Stimulated activated CD8-positive, alpha-beta memory T cell treated with anti-CD3 and anti-CD28 coated beads, Interleukin-12 subunit alpha, Interleukin-12 subunit beta, amount 100 ng/mL, for 1 hour (primary cell): ENCODE results near the gene LNP1.
A peak's percentile ranks its signal among the peaks of the same experiment; 100 is the strongest.
"Not testable (repeated sequence)": the region's sequence is repeated elsewhere in the genome, so short reads cannot be mapped to it uniquely, and the experiment has no call there.

Source experiments
- DNase-seq: peaks from one replicate; pipeline ENCODE4 v3.0.0-alpha.2; 2020; ENCODE audit warnings: low read depth

LNP1 gene, protein sequence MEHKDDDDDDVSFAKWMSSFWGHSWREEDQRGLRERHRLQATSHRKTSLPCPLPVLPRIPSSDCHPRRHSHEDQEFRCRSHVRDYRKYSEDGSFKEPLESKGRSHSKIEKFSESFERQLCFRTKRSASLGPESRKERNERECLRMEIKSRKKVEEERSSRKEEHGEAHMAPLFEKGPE

DNA sequence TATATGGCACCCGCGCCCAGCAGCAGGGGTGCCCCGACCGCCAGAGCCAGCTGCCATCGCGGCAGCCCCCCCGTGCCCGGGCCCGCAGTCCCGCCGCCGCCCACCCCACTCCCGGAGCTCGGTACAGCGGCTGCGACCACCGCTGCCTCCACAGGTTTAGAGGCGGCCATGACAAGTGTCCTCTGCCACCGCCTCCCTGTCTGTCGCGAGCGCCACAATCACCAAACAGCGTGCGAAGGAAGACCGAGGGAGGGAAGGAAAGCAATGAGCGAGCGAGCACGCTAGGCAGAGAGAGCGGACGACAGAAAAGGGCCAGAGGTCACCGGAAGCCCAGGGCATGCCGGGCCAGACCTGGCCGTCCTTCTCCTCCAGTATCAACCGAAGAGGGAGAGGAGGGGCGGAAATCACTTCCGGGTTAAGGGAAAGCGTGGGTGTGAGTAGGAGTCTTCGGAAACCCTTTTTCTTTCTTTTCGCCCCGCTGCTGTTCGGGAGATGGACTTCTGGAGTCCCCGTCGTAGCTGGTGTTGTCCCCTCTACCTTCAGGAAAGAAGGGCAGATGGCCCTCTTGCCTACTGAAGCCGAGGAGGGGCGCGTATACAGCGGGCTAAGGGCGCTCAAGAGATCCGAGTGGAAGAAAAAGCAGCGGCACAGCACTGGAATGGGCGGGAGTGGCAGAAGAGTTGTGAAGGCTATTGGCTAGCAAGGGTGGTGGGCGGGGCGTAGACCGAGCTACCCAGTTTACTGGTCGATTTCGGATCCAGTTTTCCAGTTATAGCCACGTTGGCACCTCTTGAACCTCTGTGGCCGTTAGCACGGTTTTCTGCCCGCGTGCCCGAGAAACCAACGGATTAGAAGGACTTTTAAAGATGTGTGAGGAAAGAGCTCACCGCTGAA is at the start of gene LNP1, which contains the start of gene TOMM70:
TSS of gene LNP1 (plus strand) at position 760 of the 894 bp plus-strand sequence. CDS start 28,191 bp downstream, outside the sequence.
TSS of gene TOMM70 (minus strand) at position 310 of the 894 bp plus-strand sequence. CDS start at position 170, 140 bp downstream.
- peak; percentile 90 for DNase-seq

DNA sequence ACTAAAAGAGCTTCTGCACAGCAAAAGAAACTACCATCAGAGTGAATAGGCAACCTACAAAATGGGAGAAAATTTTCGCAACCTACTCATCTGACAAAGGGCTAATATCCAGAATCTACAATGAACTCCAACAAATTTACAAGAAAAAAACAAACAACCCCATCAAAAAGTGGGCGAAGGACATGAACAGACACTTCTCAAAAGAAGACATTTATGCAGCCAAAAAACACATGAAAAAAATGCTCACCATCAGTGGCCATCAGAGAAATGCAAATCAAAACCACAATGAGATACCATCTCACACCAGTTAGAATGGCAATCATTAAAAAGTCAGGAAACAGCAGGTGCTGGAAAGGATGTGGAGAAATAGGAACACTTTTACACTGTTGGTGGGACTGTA is 49.6 kb upstream of the LNP1 start:
- not testable (repeated sequence) for DNase-seq

DNA sequence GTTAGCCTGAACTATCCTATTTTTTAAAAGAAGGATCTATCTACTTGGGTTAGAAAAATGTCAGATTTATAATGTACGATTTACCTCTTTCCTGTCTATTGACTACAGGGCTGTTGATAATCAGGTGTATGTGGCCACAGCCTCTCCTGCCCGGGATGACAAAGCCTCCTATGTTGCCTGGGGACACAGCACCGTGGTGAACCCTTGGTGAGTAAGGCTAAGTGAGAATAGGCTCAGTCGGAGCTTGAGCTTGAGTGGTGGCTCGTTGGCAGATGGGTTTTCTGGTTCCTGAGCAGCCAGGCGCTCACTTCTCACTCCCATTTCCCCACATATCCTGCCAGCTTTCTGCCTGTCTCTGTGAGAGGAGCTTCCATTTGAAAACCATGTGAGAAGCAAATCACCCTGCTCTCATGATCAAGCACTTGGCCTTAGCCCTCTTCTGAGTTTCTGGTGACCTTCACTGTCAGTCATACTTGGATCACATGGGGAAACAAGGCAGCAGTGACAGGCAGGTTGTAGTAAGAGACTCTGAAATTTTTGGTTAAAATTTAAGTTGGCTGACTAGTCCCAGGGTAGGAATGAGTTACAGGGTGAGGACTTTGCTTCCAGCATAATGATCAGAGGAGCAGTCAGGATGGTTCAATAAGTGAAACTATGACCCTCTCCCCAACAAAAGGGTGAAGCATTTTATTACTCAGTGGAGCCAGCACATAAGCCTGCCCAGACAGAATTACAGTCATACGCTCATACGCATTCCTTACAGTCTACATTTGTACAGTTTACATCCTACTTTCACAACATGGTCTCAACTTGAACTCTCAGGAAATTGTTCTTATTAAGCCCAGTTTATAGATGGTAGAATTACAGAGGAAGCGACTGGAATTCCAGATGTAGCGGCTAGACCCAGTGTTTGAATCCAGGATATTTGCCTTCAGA is 48.8 kb upstream of the LNP1 start:
- DNase-seq: no peak

DNA sequence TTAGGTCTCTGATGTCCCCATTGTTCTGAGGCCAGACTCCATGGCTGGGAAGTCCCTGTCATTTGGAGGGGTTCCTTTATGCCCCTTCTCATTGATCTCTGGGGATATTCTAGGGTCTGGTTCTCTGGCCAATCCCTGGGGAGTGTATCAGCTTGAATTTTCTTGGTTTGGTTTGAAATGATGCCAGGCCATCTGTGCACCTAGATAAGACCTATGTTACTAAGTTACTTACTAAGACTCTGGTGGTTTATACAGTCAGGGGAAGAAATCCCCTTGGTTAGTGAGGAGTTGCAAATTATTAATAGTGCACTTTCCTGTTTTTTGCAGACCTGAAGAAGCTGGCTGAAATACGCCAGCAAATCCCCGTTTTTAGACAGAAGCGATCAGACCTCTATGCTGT is 46.5 kb upstream of the LNP1 start:
- DNase-seq: no peak

DNA sequence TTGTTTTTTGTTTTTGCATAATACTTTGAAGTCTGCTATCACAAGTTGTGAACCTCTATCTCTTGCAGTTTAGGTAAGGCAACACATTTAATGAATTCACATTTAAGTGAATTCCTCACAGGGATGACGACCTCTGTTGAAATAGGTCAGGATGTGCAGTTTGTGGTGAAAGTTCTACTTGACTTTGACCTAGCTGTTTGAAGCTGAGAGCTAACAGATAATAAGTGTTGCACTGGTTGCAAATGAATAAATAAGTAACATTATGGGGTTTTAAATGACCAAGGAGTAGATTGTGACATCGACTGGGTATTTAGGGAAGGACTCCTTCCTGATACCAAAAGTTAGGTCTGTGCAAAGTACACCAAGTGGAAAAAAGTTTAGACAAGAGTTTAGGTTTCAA is 42.9 kb upstream of the LNP1 start:
- no peak for DNase-seq

GRCh38 chr3:100359035-100359434 is 42.3 kb upstream of the LNP1 start:
- no peak for DNase-seq

- no peak for DNase-seq
These were observed 40.4 kb upstream of the LNP1 start for GRCh38 chr3:100360757-100361496.

- no peak for DNase-seq
These were observed 39.4 kb upstream of the LNP1 start for GRCh38 chr3:100361897-100362296.

- DNase-seq: no peak
These were observed 36.9 kb upstream of the LNP1 start for GRCh38 chr3:100364421-100364820.

GRCh38 chr3:100366424-100366823 is 34.9 kb upstream of the LNP1 start:
- DNase-seq: no peak

DNA sequence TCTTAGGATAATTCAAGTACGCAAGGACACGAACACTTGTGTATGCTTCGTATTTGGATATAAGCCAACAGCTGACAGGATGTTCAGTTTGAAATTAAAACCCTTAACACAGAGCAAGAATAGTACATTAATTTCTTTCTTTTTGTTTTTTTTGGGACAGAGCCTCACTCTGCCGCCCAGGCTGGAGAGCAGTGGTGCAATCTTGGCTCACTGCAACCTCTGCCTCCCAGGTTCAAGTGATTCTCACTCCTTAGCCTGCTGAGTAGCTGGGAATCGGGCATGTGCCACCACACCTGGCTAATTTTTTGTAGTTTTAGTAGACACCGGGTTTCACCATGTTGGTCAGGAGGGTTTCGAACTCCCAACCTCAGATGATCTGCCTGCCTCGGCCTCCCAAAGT is 32.9 kb upstream of the LNP1 start:
- no peak for DNase-seq

GRCh38 chr3:100370756-100371155 is 30.6 kb upstream of the LNP1 start:
- DNase-seq: no peak

DNA sequence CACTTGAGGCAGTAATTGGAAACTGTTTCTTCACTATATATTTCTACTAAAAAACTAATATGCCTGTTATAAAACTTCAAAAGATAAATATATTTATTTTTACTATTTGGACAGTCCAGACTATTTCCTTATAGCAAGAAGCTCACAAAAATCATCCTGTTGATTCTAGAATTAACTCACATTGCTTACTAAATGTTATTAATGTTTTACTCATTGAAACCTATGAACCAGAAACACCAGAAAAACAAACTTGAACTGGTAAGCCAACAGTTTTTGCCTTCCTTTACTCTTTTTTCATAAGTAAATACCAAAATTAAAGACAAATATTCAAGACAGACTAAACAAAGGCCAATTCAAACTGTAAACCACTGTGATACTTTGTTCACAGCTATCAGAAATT is 26.8 kb upstream of the LNP1 start:
- no peak for DNase-seq

- DNase-seq: no peak
These were observed 25.0 kb upstream of the LNP1 start for GRCh38 chr3:100376301-100376700.

DNA sequence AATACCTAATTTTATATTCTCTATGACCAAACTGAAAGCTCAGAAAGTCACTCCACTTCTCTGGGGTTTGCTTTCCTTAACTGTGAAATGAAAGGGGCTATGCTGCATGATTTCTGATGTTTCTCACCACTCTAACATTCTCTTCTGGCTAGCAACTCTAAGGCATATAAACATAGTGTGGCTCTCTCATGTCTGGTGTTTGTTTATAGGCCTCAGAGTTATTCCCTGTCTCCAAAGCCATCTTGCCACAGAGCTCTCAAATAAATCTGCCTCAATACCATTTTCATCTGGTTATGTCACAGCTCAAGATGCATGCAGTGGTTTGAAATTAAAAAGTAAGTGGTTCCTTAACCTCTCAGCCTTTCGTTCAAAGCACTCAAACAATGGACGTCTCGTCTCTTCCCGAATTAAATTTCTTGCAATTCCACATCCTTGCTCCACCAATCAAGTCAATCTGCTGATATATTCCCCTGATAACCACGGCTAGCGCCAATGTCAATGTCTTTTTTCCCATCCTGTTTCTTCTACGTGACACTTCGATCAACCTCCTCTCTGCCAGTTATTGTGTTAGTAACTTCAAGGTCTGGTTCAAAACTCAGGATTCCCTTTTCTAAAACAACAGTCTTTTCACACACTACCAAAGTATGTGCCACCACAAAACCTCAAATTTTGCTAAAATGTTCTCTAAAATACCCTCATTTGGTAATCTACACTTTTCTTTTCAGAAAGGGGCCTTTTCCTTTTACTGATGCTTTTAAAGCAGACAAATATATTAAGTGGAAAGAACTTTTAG is 16.4 kb upstream of the LNP1 start:
- DNase-seq: no peak

DNA sequence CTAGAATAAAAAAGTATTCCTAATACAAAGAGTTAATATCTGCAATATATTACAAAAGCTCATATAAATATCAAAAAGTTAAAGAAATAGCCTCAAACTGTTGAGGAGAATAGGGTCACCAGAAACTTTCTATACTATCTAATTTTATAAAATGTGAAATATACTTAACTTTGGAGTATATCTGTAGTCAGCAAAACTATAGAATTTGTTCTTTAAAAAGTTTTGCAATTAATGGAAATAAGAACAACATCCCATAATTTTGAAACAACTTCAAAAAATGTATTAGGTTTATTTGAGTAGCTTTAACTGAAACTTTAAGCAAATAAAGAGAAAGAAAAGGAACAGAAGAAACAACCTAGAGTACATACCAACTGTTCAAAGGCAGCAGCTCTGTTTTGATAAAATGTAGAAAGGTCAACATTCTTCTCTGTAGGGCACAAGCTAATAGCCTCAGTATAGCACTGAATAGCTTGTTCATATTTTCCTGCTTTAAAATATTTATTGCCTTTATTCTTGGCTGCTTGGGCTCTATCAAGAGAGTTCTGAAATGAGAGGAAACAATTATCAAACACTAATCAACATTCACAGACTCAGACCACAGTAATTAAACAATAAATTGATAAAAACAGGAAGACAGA is 14.8 kb upstream of the LNP1 start:
- no peak for DNase-seq

- DNase-seq: no peak
These were observed 12.3 kb upstream of the LNP1 start for GRCh38 chr3:100389025-100389424.

DNA sequence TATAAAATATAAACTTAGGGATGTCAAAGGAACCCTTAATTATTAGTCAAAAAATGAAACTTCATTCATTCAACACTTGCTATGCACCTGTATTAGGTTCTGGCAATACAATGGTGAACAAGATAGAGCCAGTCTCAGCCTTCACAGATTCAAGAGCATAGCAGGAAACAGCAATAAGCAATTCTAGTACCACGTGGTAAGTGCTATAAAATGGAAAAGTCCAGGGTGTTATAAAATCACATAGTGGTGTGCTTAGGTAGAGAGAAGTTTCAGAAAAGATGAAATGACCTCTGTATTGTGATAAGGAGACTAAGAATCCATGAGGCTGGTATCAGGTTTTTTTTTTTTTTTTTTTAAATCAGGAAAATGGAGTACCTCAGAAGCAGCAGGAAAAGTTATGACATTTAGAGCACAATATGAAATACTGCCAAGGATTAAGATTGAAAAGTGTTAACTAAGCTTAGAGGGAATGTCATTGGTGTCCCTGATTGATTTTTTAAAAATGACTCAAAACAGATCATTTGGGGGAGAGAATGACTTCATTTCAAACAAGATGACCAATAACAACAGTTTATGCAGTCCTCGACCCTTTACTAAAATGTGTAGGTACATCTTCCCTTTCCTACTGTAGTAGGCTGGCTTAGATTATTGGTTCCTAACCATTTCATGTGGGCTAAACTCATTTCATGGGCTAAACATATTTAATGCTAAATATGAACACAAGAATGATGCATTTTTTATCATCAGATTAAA is 5.5 kb upstream of the LNP1 start:
- no peak for DNase-seq

- no peak for DNase-seq
These were observed 4.4 kb upstream of the LNP1 start for GRCh38 chr3:100396967-100397366.
